Thymus (tissue), 11 donors: ENCODE data around the gene DYNLT1. TPM values are rescaled to one million over a fixed set of nuclear protein-coding genes. Genes with fewer than 3 reads are reported as not detected.
"Not testable (repeated sequence)": the region's sequence is repeated elsewhere in the genome, so short reads cannot be mapped to it uniquely, and the experiment has no call there.

Experiments used
- DNase-seq, 9 donors: peaks; one replicate each; pipeline ENCODE4 v3.0.0-alpha.2; 2013; ENCODE audit warnings: low spot score in 9 of 9, low read depth in 6 of 9, missing footprints in 1 of 9
- H3K27ac ChIP-seq, 2 donors: one replicate each; pipeline ENCODE4 v1.5.1; 2013; ENCODE audit warnings: control low read depth in 1 of 2, low read depth in 1 of 2, low read length in 1 of 2, mild to moderate bottlenecking in 1 of 2, moderate library complexity in 1 of 2
- H3K27me3 ChIP-seq, 2 donors: one replicate each; pipeline ENCODE4 v1.5.1; 2013; ENCODE audit warnings: low read length in 1 of 2; ENCODE audit not compliant: control insufficient read depth in 2 of 2, insufficient read depth in 1 of 2
- H3K36me3 ChIP-seq, 2 donors: one replicate each; pipeline ENCODE4 v1.5.1; 2013; ENCODE audit warnings: low read length in 1 of 2, mild to moderate bottlenecking in 1 of 2, moderate library complexity in 1 of 2; ENCODE audit not compliant: control insufficient read depth in 2 of 2, insufficient read depth in 2 of 2
- H3K4me1 ChIP-seq, 2 donors: one replicate each; pipeline ENCODE4 v1.5.1; 2013; ENCODE audit warnings: low read length in 2 of 2; ENCODE audit not compliant: control insufficient read depth in 2 of 2, insufficient read depth in 2 of 2
- H3K4me3 ChIP-seq, 2 donors: one replicate each; pipeline ENCODE4 v1.5.1; 2013; ENCODE audit warnings: low read length in 2 of 2, control low read depth in 1 of 2, mild to moderate bottlenecking in 1 of 2
- H3K9me3 ChIP-seq, 2 donors: one replicate each; pipeline ENCODE4 v1.5.1; 2013; ENCODE audit warnings: low read length in 1 of 2, mild to moderate bottlenecking in 1 of 2; ENCODE audit not compliant: control insufficient read depth in 2 of 2, insufficient read depth in 1 of 2
- WGBS: extraction: QIAGEN DNeasy Blood & Tissue Kit; methylation state at CpG from one replicate; pipeline ENCODE4 v1.1.7; 2013; 5-methylcytosine and 5-hydroxymethylcytosine counted together
- polyA plus RNA-seq: library from polyadenylated mRNA; stranded (reverse); fragments of 200-250 nt; gene quantifications from one replicate; pipeline ENCODE4 v1.2.3, GENCODE V29; 2013
- total RNA-seq: library from RNA; stranded (reverse); fragments of 120-200 nt; gene quantifications from one replicate; pipeline ENCODE4 v1.2.4, GENCODE V29; 2013
- donor health status: healthy.

Gene DYNLT1
- total and polyA plus RNA-seq, 2 donors, result 46.1 to 248 TPM

DNA sequence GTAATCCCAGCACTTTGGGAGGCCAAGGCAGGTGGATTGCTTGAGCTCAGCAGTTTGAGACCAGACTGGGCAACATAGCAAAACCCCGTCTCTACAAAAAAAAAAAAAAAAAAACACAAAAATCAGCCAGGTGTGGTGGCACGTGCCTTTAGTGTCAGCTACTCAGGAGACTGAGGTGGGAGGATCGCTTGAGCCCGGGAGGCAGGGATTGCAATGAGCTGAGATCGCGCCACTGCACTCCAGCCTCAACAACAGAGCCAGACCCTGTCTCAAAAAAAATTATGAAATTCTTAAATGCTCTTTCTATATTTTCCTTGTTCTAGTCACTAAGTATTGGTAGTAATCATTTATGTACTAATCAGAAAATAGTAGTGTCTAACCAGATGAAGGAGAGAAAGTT is 35.9 kb upstream of the DYNLT1 start:
- H3K36me3 ChIP-seq, result peaks cover 11 to 13% of the 10 kb centered on the region in 2 donors
- DNase-seq, result no peak
- H3K9me3 ChIP-seq, result no peaks in the 10 kb centered on the region
- peaks cover 8 to 22% of the 10 kb centered on the region in 2 donors for H3K4me1 ChIP-seq
- 95% methylated on average over 6 of the region's 6 CpGs for WGBS
- H3K27ac ChIP-seq, result no peak overlapping the region
- H3K27me3 ChIP-seq, result no peaks in the 10 kb centered on the region
- no peak overlapping the region for H3K4me3 ChIP-seq

DNA sequence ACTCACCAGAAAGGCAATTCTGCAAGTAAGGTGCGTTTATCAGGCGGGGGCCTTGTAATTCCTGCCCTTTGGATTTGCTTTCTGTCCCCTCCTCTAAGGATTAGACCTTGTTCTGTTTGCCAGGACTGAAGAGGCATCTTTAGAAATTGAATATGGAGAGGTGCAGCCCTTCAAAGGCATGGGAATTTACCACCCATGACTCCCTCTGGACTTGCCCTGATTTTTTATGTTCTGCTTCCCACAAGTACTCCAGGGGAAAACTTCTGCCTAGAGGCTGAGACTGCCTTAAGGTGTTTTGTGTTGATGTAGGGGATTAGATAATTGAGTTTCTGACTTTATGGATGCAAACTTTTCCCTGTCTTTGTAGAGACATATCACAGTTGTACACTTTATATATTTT is 35.5 kb upstream of the DYNLT1 start:
- Histone ChIP-seq H3K36me3 (peaks cover 11 to 13% of the 10 kb centered on the region in 2 donors), H3K9me3 (no peaks in the 10 kb centered on the region), H3K27me3 (no peaks in the 10 kb centered on the region), H3K4me1 (peaks cover 6 to 17% of the 10 kb centered on the region in 2 donors), H3K4me3 (no peak overlapping the region), H3K27ac (no peak overlapping the region)
- no peak for DNase-seq
- WGBS, result 96% methylated on average over 2 of the region's 2 CpGs

DNA sequence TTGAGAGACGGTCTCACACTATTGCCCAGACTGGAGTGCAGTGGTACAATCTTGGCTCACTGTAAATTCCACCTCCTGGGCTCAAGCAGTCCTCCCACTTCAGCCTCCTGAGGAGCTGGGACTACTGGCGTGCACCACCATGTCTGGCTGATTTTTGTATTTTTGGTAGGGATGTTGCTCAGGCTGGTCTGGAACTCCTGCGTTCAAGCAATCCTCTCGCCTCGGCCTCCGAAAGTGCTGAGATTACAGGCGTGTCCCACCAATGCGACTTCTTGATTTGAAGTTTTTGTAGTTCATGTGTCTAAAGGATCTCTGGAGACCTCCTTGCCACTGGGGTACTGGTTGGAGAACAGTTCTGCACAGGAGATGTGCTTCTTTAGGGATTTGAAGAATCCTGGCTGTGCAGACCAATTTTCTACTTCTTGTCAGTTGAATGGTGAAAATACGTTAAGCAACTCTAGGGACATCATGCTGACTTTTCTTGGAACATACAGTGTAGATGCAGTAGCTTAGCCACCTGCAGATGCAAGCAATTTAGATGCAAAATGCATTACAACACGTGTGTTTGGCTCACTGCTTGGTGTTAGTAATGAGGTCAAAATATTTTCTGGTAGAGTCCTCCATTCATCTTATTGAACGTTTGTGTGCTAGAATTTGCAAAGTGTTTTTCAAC is 33.5 kb upstream of the DYNLT1 start:
- DNase-seq, result no peak
- H3K4me1 ChIP-seq, result peaks cover 0 to 2% of the 10 kb centered on the region in 2 donors
- H3K4me3 ChIP-seq, result no peak overlapping the region
- 86% methylated on average over 11 of the region's 11 CpGs for WGBS
- no peak overlapping the region for H3K27ac ChIP-seq
- no peaks in the 10 kb centered on the region for H3K27me3 ChIP-seq
- peaks cover 7 to 20% of the 10 kb centered on the region in 2 donors for H3K36me3 ChIP-seq
- no peaks in the 10 kb centered on the region for H3K9me3 ChIP-seq

DNA sequence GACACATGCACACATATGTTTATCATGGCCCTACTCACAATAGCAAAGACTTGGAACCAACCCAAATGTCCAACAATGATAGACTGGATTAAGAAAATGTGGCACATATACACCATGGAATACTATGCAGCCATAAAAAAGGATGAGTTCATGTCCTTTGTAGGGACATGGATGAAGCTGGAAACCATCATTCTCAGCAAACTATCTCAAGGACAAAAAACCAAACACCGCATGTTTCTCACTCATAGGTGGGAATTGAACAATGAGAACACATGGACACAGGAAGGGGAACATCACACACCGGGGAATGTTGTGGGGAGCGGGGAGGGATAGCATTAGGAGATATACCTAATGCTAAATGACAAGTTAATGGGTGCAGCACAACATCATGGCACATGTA is 32.6 kb upstream of the DYNLT1 start:
- H3K4me3 ChIP-seq, H3K27ac ChIP-seq, H3K27me3 ChIP-seq, H3K9me3 ChIP-seq, H3K4me1 ChIP-seq, DNase-seq: not testable (repeated sequence)
- H3K36me3 ChIP-seq, result peaks cover 5 to 23% of the 10 kb centered on the region in 2 donors
- 100% methylated on average over 3 of the region's 3 CpGs for WGBS

DNA sequence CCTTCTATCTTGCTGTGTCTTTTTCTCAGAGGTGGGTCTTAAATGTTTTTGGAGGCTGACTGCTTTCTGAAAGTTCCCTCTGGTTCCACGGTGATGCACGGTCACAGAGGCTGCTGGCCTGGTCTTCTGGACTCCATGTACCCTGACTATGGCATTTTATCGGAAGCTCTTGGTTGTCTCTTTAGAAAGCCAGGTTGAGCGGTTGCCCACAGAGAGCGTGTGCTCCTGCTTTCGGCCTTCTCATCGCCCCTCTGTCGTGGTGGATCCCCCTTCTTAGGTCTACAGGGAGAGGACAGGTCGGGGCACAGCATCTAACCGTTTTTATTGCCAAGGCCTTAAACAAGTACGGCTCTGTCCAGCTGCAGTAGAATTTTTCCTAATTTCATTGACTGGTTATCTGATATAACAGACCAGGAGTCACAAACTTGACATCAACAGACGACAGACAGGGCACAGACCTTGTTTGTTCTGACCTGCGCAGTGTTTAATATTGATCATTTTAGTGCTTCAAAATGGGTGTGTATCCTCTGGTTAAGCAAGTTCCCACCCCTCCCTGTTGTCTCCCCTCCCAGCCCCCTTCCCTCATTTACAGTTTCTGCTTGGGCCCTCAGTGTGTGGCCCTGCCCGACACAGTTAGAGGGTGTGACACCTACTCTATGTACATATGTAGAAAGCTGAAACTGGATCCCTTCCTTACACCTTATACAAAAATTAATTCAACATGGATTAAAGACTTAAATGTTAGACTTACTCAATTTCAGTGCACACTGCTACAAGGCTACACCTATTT is 30.0 kb upstream of the DYNLT1 start:
- peaks cover 0 to 2% of the 10 kb centered on the region in 2 donors for H3K4me1 ChIP-seq
- no peaks in the 10 kb centered on the region for H3K9me3 ChIP-seq
- DNase-seq, result no peak
- H3K4me3 ChIP-seq, result no peak overlapping the region
- WGBS, result 96% methylated on average over 14 of the region's 14 CpGs
- H3K27ac ChIP-seq, result no peak overlapping the region
- peaks cover 6 to 17% of the 10 kb centered on the region in 2 donors for H3K36me3 ChIP-seq
- H3K27me3 ChIP-seq, result no peaks in the 10 kb centered on the region

DNA sequence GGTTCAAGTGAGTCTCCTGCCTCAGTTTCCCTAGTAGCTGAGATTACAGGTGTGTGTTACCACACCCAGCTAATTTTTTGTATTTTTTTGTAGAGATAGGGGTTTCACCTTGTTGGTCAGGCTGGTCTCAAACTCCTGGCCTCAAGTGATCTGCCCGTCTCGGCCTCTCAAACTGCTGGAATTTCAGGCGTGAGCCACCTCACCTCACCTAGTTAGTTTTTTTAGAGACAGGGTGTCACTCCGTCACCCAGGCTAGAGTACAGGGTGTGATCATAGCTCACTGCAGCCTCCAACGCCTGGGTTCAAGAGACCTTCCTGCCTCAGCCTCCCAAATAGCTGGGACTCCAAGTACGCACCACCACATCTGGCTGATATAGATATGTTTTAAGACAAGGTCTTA is 28.2 kb upstream of the DYNLT1 start:
- Histone ChIP-seq H3K4me1 (peaks cover 6 to 14% of the 10 kb centered on the region in 2 donors), H3K4me3 (no peak overlapping the region), H3K9me3 (no peaks in the 10 kb centered on the region), H3K27me3 (no peaks in the 10 kb centered on the region), H3K27ac (no peak overlapping the region), H3K36me3 (peaks cover 15 to 28% of the 10 kb centered on the region in 2 donors)
- 98% methylated on average over 6 of the region's 6 CpGs for WGBS
- DNase-seq, result no peak

DNA sequence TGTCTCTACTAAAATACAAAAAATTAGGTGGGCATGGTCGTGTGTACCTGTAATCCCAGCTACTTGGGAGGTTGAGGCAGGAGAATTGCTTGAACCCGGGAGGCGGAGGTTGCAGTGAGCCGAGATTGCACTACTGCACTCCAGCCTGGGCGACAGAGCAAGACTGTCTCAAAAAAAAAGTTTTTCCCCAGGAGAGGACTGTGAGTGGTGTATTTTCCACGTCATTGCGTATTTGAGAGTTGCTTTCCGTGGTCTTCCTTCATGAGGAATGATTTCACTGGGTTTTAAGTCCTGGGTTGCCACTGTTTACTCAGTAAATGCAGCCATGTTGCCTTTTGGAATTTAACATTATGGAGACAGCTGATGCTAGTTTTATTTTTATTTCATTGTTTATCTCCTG is 27.6 kb upstream of the DYNLT1 start:
- Histone ChIP-seq H3K4me1 (peaks cover 12 to 20% of the 10 kb centered on the region in 2 donors), H3K36me3 (peaks cover 16 to 28% of the 10 kb centered on the region in 2 donors)
- not testable (repeated sequence) for H3K4me3 ChIP-seq, H3K9me3 ChIP-seq, H3K27me3 ChIP-seq, H3K27ac ChIP-seq, DNase-seq
- 97% methylated on average over 8 of the region's 8 CpGs for WGBS

DNA sequence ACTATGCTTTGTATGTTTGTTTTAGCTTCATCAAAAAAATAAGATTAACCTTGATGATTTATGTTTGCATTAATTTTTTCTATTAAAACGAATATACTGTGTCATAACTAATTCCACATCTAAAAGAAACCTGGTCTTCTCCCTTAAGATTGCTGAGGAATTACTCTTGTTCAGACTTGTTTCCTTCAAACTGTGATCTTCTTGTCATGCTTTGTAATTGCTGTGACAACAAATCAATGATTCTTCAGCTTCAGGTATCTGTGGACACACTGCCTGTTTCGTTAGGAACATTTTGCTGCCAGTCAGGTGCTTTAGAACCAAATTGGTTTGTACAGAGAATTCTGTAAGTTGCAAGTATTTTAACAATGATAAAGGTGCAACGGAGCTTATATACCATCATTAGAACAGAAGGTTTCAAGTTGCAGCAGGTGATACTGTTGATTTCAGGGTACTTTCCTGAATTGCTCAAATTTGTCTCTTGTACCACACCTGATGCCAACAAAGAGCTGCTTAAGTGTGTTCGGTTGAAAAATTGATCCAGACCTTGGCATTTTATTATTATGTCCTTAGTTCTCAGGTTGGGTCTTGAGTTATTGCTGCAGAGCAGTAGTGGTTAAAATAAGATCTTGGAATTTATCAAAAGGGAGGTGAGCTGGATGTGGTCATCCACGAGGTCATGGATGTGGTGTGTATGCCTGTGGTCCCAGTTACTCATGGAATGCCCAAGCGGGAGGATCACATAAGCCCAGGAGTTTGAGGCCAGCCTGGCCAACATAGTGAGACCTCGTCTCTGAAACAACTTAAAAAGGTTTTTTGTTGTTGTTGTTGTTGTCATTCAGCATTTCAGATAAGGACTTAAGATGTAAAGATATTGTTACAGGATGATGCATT is 24.8 kb upstream of the DYNLT1 start:
- no peak for DNase-seq
- no peak overlapping the region for H3K27ac ChIP-seq
- no peaks in the 10 kb centered on the region for H3K27me3 ChIP-seq
- H3K9me3 ChIP-seq, result peaks cover 0 to 4% of the 10 kb centered on the region in 2 donors
- H3K36me3 ChIP-seq, result peaks cover 25 to 38% of the 10 kb centered on the region in 2 donors
- peaks cover 32 to 43% of the 10 kb centered on the region in 2 donors for H3K4me1 ChIP-seq
- WGBS, result 94% methylated on average over 7 of the region's 7 CpGs
- H3K4me3 ChIP-seq, result no peak overlapping the region
